ENCODE measurements around the gene ODAM.

ODAM gene

GRCh38 chr4:70190579-70190978, 4.9 kb upstream of the ODAM start:
- CTCF ChIA-PET: no interaction called here
- POLR2A ChIA-PET: no interaction called here
- DNase-seq (ENCODE audit: extremely low spot score): no peak
- TF ChIP-seq TARDBP (IDR thresholded peaks at IDR 0.05) (no peak), LEF1 (IDR thresholded peaks at IDR 0.05; ENCODE audit: borderline replicate concordance) (no peak), FOXK2 (IDR thresholded peaks at IDR 0.05) (no peak), FOXA1 (IDR thresholded peaks at IDR 0.05) (no peak), ARNT (IDR thresholded peaks at IDR 0.05) (no peak), L3MBTL2 (conservative IDR thresholded peaks at IDR 0.05) (no peak), SUZ12 (IDR thresholded peaks at IDR 0.05) (no peak), BHLHE40 (IDR thresholded peaks at IDR 0.05; ENCODE audit: borderline replicate concordance) (no peak), PKNOX1 (IDR thresholded peaks at IDR 0.05) (no peak), HDGF (IDR thresholded peaks at IDR 0.05; ENCODE audit: borderline replicate concordance) (no peak), ZNF384 (IDR thresholded peaks at IDR 0.05) (no peak), FOXM1 (IDR thresholded peaks at IDR 0.05; ENCODE audit: borderline replicate concordance) (no peak)

- CTCF ChIA-PET: no interaction called here
- no peak for DNase-seq (ENCODE audit: extremely low spot score)
- POLR2A ChIA-PET: no interaction called here
- no peak for TF ChIP-seq LEF1 (IDR thresholded peaks at IDR 0.05; ENCODE audit: borderline replicate concordance)
- no peak for TF ChIP-seq L3MBTL2 (conservative IDR thresholded peaks at IDR 0.05)
- TF ChIP-seq NFRKB (IDR thresholded peaks at IDR 0.05): no peak
- no peak for TF ChIP-seq HDGF (IDR thresholded peaks at IDR 0.05; ENCODE audit: borderline replicate concordance)
- TF ChIP-seq SUZ12 (IDR thresholded peaks at IDR 0.05): no peak
- no peak for TF ChIP-seq SP1 (IDR thresholded peaks at IDR 0.05)
- TF ChIP-seq ZNF384 (IDR thresholded peaks at IDR 0.05): no peak
- TF ChIP-seq TARDBP (IDR thresholded peaks at IDR 0.05): no peak
- no peak for TF ChIP-seq ELF4 (IDR thresholded peaks at IDR 0.05)
- TF ChIP-seq FOXA1 (IDR thresholded peaks at IDR 0.05): no peak
- no peak for TF ChIP-seq PKNOX1 (IDR thresholded peaks at IDR 0.05)
- no peak for TF ChIP-seq CTBP1 (IDR thresholded peaks at IDR 0.05; ENCODE audit: borderline replicate concordance)
- no peak for TF ChIP-seq BHLHE40 (IDR thresholded peaks at IDR 0.05; ENCODE audit: borderline replicate concordance)
- no peak for TF ChIP-seq FOXK2 (IDR thresholded peaks at IDR 0.05)
Measured at GRCh38 chr4:70191647-70192046, 3.9 kb upstream of the ODAM start.

GRCh38 chr4:70192895-70193294, 2.6 kb upstream of the ODAM start:
- ChIA-PET CTCF (no interaction called here), POLR2A (no interaction called here)
- TF ChIP-seq ARNT (IDR thresholded peaks at IDR 0.05) (no peak), NFRKB (IDR thresholded peaks at IDR 0.05) (no peak), PKNOX1 (IDR thresholded peaks at IDR 0.05) (no peak), CTBP1 (IDR thresholded peaks at IDR 0.05; ENCODE audit: borderline replicate concordance) (no peak), L3MBTL2 (conservative IDR thresholded peaks at IDR 0.05) (no peak), BHLHE40 (IDR thresholded peaks at IDR 0.05; ENCODE audit: borderline replicate concordance) (no peak), SUZ12 (IDR thresholded peaks at IDR 0.05) (no peak), SP1 (IDR thresholded peaks at IDR 0.05) (no peak), TARDBP (IDR thresholded peaks at IDR 0.05) (no peak), FOXK2 (IDR thresholded peaks at IDR 0.05) (no peak), ELF4 (IDR thresholded peaks at IDR 0.05) (no peak), LEF1 (IDR thresholded peaks at IDR 0.05; ENCODE audit: borderline replicate concordance) (no peak), FOXA1 (IDR thresholded peaks at IDR 0.05) (no peak), FOXM1 (IDR thresholded peaks at IDR 0.05; ENCODE audit: borderline replicate concordance) (no peak), ZNF384 (IDR thresholded peaks at IDR 0.05) (no peak), HDGF (IDR thresholded peaks at IDR 0.05; ENCODE audit: borderline replicate concordance) (no peak)
- no peak for DNase-seq (ENCODE audit: extremely low spot score)

- TF ChIP-seq ZNF384 (IDR thresholded peaks at IDR 0.05): no peak
- no peak for TF ChIP-seq CTBP1 (IDR thresholded peaks at IDR 0.05; ENCODE audit: borderline replicate concordance)
- CTCF ChIA-PET: no interaction called here
- no peak for DNase-seq (ENCODE audit: extremely low spot score)
- POLR2A ChIA-PET: no interaction called here
Measured at GRCh38 chr4:70196857-70197256, 1.3 kb downstream of the ODAM start.

GRCh38 chr4:70197842-70198241, 2.3 kb downstream of the ODAM start:
- CTCF ChIA-PET: no interaction called here
- no peak for DNase-seq (ENCODE audit: extremely low spot score)

More at GRCh38 chr4:70197842-70198241, 2.3 kb downstream of the ODAM start:
- TF ChIP-seq SP1 (IDR thresholded peaks at IDR 0.05) (no peak), HDGF (IDR thresholded peaks at IDR 0.05; ENCODE audit: borderline replicate concordance) (no peak), CTBP1 (IDR thresholded peaks at IDR 0.05; ENCODE audit: borderline replicate concordance) (no peak), PKNOX1 (IDR thresholded peaks at IDR 0.05) (no peak), ELF4 (IDR thresholded peaks at IDR 0.05) (no peak), NFRKB (IDR thresholded peaks at IDR 0.05) (no peak), FOXM1 (IDR thresholded peaks at IDR 0.05; ENCODE audit: borderline replicate concordance) (no peak), BHLHE40 (IDR thresholded peaks at IDR 0.05; ENCODE audit: borderline replicate concordance) (no peak), L3MBTL2 (conservative IDR thresholded peaks at IDR 0.05) (no peak), ARNT (IDR thresholded peaks at IDR 0.05) (no peak), LEF1 (IDR thresholded peaks at IDR 0.05; ENCODE audit: borderline replicate concordance) (no peak), FOXK2 (IDR thresholded peaks at IDR 0.05) (no peak), ZNF384 (IDR thresholded peaks at IDR 0.05) (no peak), SUZ12 (IDR thresholded peaks at IDR 0.05) (no peak)
- POLR2A ChIA-PET: no interaction called here
